Kidney (tissue), 14 donors: ENCODE measurements around the gene BMP3. TPM values are rescaled to one million over a fixed set of nuclear protein-coding genes. Genes with fewer than 3 reads are reported as not detected.

Source experiments
- DNase-seq, 5 donors: peaks; one replicate each; pipeline ENCODE4 v3.0.0-alpha.2; 2013 to 2020
- FAIRE-seq: peaks from 2 replicates; lab custom pipeline; 2012; peaks lifted over from hg19 to GRCh38; lab: Jason Lieb, UNC
- H3K27ac ChIP-seq, 2 donors: one replicate each; pipeline ENCODE4 v1.7.0; 2013; ENCODE audit warnings: low read depth in 2 of 2, low read length in 2 of 2, inconsistent platforms in 1 of 2
- H3K27me3 ChIP-seq: one replicate; pipeline ENCODE4 v1.7.1; 2013; ENCODE audit warnings: low read length, inconsistent platforms; ENCODE audit not compliant: control insufficient read depth, insufficient read depth
- H3K36me3 ChIP-seq, 3 donors: one replicate each; pipeline versions ENCODE4 v1.7.0 to v1.7.1; 2013; ENCODE audit warnings: low read length in 3 of 3, control low read depth in 1 of 3, inconsistent platforms in 1 of 3; ENCODE audit not compliant: insufficient read depth in 3 of 3, control insufficient read depth in 2 of 3
- H3K4me1 ChIP-seq, 3 donors: one replicate each; pipeline versions ENCODE4 v1.7.0 to v1.7.1; 2013; ENCODE audit warnings: low read length in 3 of 3, inconsistent platforms in 1 of 3, low read depth in 1 of 3; ENCODE audit not compliant: control insufficient read depth in 2 of 3, insufficient read depth in 2 of 3
- H3K4me3 ChIP-seq, 3 donors: one replicate each; pipeline versions ENCODE4 v1.7.0 to v1.8.1; 2013; ENCODE audit warnings: low read length in 3 of 3, control low read depth in 1 of 3, inconsistent platforms in 1 of 3
- H3K9ac ChIP-seq, 3 donors: one replicate each; pipeline versions ENCODE4 v1.7.0 to v1.7.1; 2013; ENCODE audit warnings: low read length in 3 of 3, control low read depth in 1 of 3, inconsistent platforms in 1 of 3
- H3K9me3 ChIP-seq, 3 donors: one replicate each; pipeline versions ENCODE4 v1.7.0 to v1.7.1; 2013; ENCODE audit warnings: low read length in 3 of 3, control low read depth in 1 of 3, inconsistent platforms in 1 of 3; ENCODE audit not compliant: control insufficient read depth in 2 of 3, insufficient read depth in 1 of 3
- intact Hi-C: fragments of 100-400 bp; cut with DNase I; formaldehyde crosslinking; loops from one replicate; pipeline ENCODE4 v1.11.1; 2022
- polyA plus RNA-seq: library from polyadenylated mRNA; stranded (reverse); fragments of 350-450 nt; fragmentation: Illumina TruSeq; extraction: RNeasy Lipid Tissue Mini Kit (QIAGEN cat#74804); gene quantifications from one replicate; pipeline ENCODE4 v1.2.3, GENCODE V29; 2014; ENCODE audit warnings: low read depth, low replicate concordance; ENCODE audit not compliant: insufficient read depth
- total RNA-seq: library from RNA; stranded (reverse); fragmentation: NEBNext Ultra II Directional; extraction: Animal tissue kit (Norgen Biotek cat#: 25700); gene quantifications from one replicate; pipeline ENCODE4 v1.2.1, GENCODE V29; 2021
- TF ChIP-seq, protein P1 (sequence below): IDR thresholded peaks from 3 replicates; pipeline ENCODE4 v1.5.1; 2012; ENCODE audit warnings: mild to moderate bottlenecking, moderate library complexity, borderline replicate concordance; ENCODE audit not compliant: insufficient read depth; ENCODE audit errors: extremely low read depth
- donor health status: control.
- donor health status: control.
- donor health status: control.
- donor health status: control.
- donor health status: control.
- donor health status: DM: yes; HTN: yes; CAD: no.
- donor health status: Normal renal cell carcinoma (clear cell type).

Gene BMP3
- total and polyA plus RNA-seq, 2 donors from 2014 or later, result 0.28 TPM; not detected in 1

DNA sequence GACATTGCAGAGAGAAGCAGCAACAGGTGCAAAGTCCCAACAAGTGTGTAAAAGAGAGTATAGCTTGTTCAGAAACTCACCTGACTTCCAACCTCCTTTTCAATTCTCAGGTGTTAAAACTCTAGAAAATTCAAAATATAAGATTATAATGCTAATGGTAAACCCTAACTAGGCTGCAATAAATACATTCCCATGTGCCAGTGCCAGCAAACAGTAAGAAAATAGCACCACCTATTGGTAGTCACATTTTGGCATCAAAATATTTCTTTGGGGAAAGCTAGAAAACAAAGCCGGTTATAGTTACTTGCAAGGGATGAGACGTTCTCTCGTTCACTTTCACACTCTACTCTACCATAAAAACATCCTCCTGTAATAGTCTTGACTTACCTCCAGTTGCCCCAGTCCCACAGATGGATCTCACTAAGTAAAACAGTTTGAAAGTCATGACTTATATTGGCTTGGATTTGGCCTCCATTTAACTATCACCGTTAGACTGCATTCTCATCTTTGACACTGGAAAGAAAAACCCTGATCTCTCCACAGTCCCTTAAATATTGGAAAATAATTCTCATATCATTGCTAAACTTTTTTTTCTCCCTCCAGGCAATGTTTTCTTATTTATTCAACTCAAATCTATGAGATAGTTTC, 9.6 kb downstream of the BMP3 start:
- intact Hi-C loops, result no loop called here
- TF ChIP-seq, protein P1, sequence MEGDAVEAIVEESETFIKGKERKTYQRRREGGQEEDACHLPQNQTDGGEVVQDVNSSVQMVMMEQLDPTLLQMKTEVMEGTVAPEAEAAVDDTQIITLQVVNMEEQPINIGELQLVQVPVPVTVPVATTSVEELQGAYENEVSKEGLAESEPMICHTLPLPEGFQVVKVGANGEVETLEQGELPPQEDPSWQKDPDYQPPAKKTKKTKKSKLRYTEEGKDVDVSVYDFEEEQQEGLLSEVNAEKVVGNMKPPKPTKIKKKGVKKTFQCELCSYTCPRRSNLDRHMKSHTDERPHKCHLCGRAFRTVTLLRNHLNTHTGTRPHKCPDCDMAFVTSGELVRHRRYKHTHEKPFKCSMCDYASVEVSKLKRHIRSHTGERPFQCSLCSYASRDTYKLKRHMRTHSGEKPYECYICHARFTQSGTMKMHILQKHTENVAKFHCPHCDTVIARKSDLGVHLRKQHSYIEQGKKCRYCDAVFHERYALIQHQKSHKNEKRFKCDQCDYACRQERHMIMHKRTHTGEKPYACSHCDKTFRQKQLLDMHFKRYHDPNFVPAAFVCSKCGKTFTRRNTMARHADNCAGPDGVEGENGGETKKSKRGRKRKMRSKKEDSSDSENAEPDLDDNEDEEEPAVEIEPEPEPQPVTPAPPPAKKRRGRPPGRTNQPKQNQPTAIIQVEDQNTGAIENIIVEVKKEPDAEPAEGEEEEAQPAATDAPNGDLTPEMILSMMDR, result peak; percentile 58
- H3K27ac ChIP-seq, result no peak overlapping the region
- no peak overlapping the region for H3K4me3 ChIP-seq
- DNase-seq (peak in 2 of 5 donors; percentile 72 to 76), FAIRE-seq (peak; percentile 56)
- H3K27me3 ChIP-seq, result no peaks in the 10 kb centered on the region
- no peaks in the 10 kb centered on the region for H3K36me3 ChIP-seq
- no peaks in the 10 kb centered on the region for H3K9me3 ChIP-seq
- no peak overlapping the region for H3K9ac ChIP-seq
- no peaks in the 10 kb centered on the region for H3K4me1 ChIP-seq

DNA sequence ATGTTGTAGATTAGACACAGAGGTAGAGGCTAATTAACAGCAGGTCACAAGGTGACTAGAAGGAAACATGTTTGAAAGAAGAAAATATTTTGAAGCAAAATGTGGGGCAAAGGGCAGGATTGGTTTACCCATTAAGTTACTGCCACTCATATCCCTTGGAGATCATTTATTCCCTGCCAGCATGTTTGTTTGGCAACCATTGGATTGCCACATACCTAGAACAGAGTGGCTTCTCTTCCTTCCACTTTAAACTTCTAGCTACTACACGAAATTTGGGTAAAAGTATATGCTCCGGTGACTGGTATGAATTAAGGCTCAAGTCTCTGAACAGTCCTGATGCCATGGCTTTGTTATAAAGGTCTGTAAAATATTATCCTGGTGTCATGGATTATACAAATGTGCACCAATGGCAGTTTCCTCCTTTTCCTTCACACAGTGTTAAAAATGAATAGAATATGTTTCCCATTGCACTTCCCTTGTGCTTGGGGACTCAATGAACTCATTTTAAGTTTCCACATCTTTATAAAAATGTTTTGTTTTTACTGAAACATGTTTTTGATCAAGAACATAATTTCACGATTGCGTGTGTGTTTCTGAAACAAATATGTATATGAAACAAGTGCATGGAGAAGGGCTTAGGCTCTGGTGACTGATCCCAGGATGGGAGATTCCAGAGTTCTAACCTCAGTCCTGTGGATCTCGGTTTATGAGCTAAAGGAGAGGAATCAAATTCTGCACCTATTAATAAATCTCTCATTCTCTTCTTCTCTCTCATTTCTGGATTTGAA, 12.3 kb downstream of the BMP3 start:
- no peaks in the 10 kb centered on the region for H3K36me3 ChIP-seq
- intact Hi-C loops, result no loop called here
- FAIRE-seq (no peak), DNase-seq (no peak)
- H3K4me3 ChIP-seq, result no peak overlapping the region
- no peaks in the 10 kb centered on the region for H3K27me3 ChIP-seq
- H3K27ac ChIP-seq, result no peak overlapping the region
- no peak overlapping the region for H3K9ac ChIP-seq
- H3K4me1 ChIP-seq, result no peaks in the 10 kb centered on the region
- no peaks in the 10 kb centered on the region for H3K9me3 ChIP-seq
- TF ChIP-seq, protein P1, result no peak

DNA sequence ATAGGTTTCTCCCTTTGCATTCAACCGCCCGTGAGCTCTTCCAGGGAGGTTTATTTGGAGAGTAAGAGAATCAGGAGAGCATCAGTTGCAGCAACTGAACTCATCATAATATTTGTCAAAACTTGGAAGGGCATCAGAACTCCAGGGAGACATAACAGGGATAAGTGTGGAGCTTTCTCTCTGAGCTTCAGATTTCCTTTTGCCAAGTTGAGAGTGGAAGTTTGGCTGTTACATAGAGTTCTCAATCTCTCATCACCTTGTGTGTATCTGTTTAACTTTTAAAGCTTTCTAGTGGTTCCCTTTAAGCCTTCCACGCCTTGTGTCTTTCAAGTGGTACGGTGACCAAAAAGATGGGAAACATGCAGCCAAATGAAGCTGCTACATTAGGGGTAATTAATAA, 18.8 kb downstream of the BMP3 start:
- no peak for DNase-seq
- no peaks in the 10 kb centered on the region for H3K4me1 ChIP-seq
- intact Hi-C loops, result no loop called here
- no peak overlapping the region for H3K9ac ChIP-seq
- no peaks in the 10 kb centered on the region for H3K27me3 ChIP-seq
- H3K9me3 ChIP-seq, result no peaks in the 10 kb centered on the region
- no peak for FAIRE-seq
- H3K4me3 ChIP-seq, result no peak overlapping the region
- H3K27ac ChIP-seq, result no peak overlapping the region
- H3K36me3 ChIP-seq, result no peaks in the 10 kb centered on the region
- TF ChIP-seq, protein P1, result no peak
